CD4-positive, alpha-beta memory T cell (primary cell): Measurements from ENCODE around the gene SMYD3. TPM values are rescaled to one million over a fixed set of nuclear protein-coding genes. Genes with fewer than 3 reads are reported as not detected.

ENCODE experiments used
- CTCF ChIA-PET: fragments of 350-600 bp; sonication (Branson Sonifier 250); formaldehyde crosslinking; loops from one replicate; lab custom pipeline; 2021; ENCODE audit warnings: inconsistent platforms; ENCODE audit not compliant: partially characterized antibody; lab: Charles Lee
- POLR2A ChIA-PET: fragments of 350-600 bp; sonication (Branson Sonifier 250); formaldehyde crosslinking; loops from one replicate; lab custom pipeline; 2021; ENCODE audit not compliant: partially characterized antibody; lab: Charles Lee
- DNase-seq, 5 donors: peaks; one replicate each; pipeline versions ENCODE4 v3.0.0 to v3.0.0-alpha.2; 2020 to 2022; ENCODE audit warnings: mixed read lengths in 1 of 5
- H3K27ac ChIP-seq: one replicate; pipeline ENCODE4 v1.7.0; 2013; ENCODE audit warnings: low read depth, low read length
- H3K27me3 ChIP-seq: 2 replicates; pipeline ENCODE4 v1.7.0; 2013; ENCODE audit warnings: mild to moderate bottlenecking, low read length, moderate library complexity; ENCODE audit not compliant: insufficient read depth
- H3K36me3 ChIP-seq: 2 replicates; pipeline ENCODE4 v1.7.0; 2013; ENCODE audit warnings: mild to moderate bottlenecking, low read length, moderate library complexity; ENCODE audit not compliant: insufficient read depth
- H3K4me1 ChIP-seq: 2 replicates; pipeline ENCODE4 v1.7.0; 2013; ENCODE audit warnings: mild to moderate bottlenecking, low read length, moderate library complexity; ENCODE audit not compliant: insufficient read depth
- H3K4me3 ChIP-seq, 2 donors: one replicate each; pipeline ENCODE4 v1.7.0; 2013; ENCODE audit warnings: low read length in 2 of 2, mild to moderate bottlenecking in 1 of 2
- H3K9me3 ChIP-seq, 2 donors: one replicate each; pipeline ENCODE4 v1.7.0; 2013; ENCODE audit warnings: low read length in 2 of 2, control low read depth in 1 of 2; ENCODE audit not compliant: control insufficient read depth in 1 of 2
- H3K27ac Mint-ChIP-seq, 7 donors: one replicate each; pipeline ENCODE4 v1.8.0; 2020 to 2021; ENCODE audit warnings: mixed read lengths in 7 of 7, mild to moderate bottlenecking in 6 of 7, inconsistent platforms in 3 of 7, moderate library complexity in 3 of 7
- H3K27me3 Mint-ChIP-seq, 2 donors: one replicate each; pipeline ENCODE4 v1.8.0; 2020 to 2021; ENCODE audit warnings: mixed read lengths in 2 of 2
- H3K36me3 Mint-ChIP-seq, 2 donors: one replicate each; pipeline ENCODE4 v1.8.0; 2020 to 2021; ENCODE audit warnings: mixed read lengths in 2 of 2, inconsistent platforms in 1 of 2, mild to moderate bottlenecking in 1 of 2
- H3K4me1 Mint-ChIP-seq, 4 donors: one replicate each; pipeline ENCODE4 v1.8.0; 2020 to 2021; ENCODE audit warnings: mixed read lengths in 4 of 4, mild to moderate bottlenecking in 1 of 4
- H3K4me3 Mint-ChIP-seq, 8 donors: one replicate each; pipeline ENCODE4 v1.8.0; 2020 to 2021; ENCODE audit warnings: mixed read lengths in 8 of 8, mild to moderate bottlenecking in 7 of 8, moderate library complexity in 6 of 8, inconsistent platforms in 3 of 8
- H3K9me3 Mint-ChIP-seq, 8 donors: one replicate each; pipeline ENCODE4 v1.8.0; 2020 to 2021; ENCODE audit warnings: mixed read lengths in 8 of 8, mild to moderate bottlenecking in 5 of 8, inconsistent platforms in 3 of 8, moderate library complexity in 1 of 8
- intact Hi-C: fragments of 100-400 bp; cut with micrococcal nuclease; formaldehyde crosslinking; loops from one replicate; pipeline ENCODE4 v1.15.1; 2023
- polyA plus RNA-seq, 2 donors: library from polyadenylated mRNA; unstranded; fragments of 300-500 nt; fragmentation: Illumina TruSeq; gene quantifications; one replicate each; pipeline ENCODE4 v1.2.3, GENCODE V29; 2021
- total RNA-seq, 2 experiments: library from RNA; stranded (reverse); gene quantifications; one replicate each; pipeline ENCODE4 v1.2.3, GENCODE V29; 2021

Gene SMYD3
- total and polyA plus RNA-seq, 4 experiments from 2014 or later = 19.5 to 28.9 (median 22.9) TPM

DNA sequence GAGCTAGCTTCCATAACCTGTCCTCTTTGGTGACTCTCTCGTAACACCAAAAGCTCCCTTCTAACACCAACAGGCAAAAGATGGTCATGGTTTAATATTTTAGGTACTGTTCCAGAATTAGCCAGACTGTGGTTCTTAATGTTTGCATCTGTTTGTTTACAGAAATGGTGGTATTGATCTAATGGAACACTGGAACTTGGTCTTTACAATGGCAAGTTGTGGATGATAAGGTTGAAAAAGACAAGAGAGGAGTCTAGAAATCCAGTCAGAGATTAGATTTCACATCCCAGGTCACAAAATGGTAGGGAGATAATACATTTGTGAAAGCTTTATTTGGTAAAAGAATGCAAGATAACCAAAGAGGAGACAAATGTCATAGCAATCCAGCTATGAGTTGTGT lies 293.1 kb downstream of the SMYD3 start:
- CTCF ChIA-PET = no interaction called here
- H3K36me3 Mint-ChIP-seq = peaks cover 12 to 30% of the 10 kb centered on the region in 2 donors

DNA sequence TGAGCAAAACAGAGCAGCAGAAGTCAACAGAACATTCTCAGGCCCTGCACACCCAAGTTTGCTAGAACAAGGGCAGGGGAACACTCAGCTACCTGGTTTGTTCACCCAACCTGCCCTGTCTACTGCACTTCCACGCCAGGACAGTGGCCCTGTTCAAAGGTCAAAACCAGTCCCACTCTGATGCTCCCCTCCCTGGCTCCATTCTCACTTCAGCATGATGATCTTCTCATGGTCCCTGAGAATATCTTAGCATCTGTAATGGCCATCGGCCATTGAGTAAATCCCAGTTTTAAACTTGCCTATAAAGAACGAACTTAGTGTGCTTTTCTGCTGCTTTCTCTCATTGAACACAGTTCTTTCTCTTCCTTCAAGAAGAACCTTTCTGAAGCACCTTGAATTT lies 293.6 kb downstream of the SMYD3 start:
- H3K27me3 ChIP-seq = no peaks in the 10 kb centered on the region
- POLR2A ChIA-PET = no interaction called here
- intact Hi-C loops = no loop called here
- DNase-seq = no peak
- Mint-ChIP-seq H3K4me1 (peaks cover 0 to 3% (median 0%) of the 10 kb centered on the region in 4 donors), H3K4me3 (no peak overlapping the region), H3K27me3 (no peaks in the 10 kb centered on the region), H3K36me3 (peaks cover 9 to 26% of the 10 kb centered on the region in 2 donors), H3K9me3 (peaks cover 0 to 3% (median under 1%) of the 10 kb centered on the region in 8 donors), H3K27ac (no peak overlapping the region)
- H3K4me1 ChIP-seq = no peaks in the 10 kb centered on the region
- no peaks in the 10 kb centered on the region for H3K36me3 ChIP-seq
- H3K4me3 ChIP-seq = no peak overlapping the region
- H3K27ac ChIP-seq = no peak overlapping the region
- CTCF ChIA-PET = no interaction called here
- H3K9me3 ChIP-seq = no peaks in the 10 kb centered on the region

More for the DNA sequence above, 293.1 kb downstream of the SMYD3 start:
- POLR2A ChIA-PET = no interaction called here
- H3K4me1 ChIP-seq = no peaks in the 10 kb centered on the region
- H3K4me3 ChIP-seq = no peak overlapping the region
- H3K4me1 Mint-ChIP-seq = peaks cover 0 to 4% (median 0%) of the 10 kb centered on the region in 4 donors
- no peak for DNase-seq
- no peak overlapping the region for H3K27ac Mint-ChIP-seq
- H3K36me3 ChIP-seq = no peaks in the 10 kb centered on the region
- H3K27me3 Mint-ChIP-seq = no peaks in the 10 kb centered on the region
- H3K27ac ChIP-seq = no peak overlapping the region
- H3K27me3 ChIP-seq = no peaks in the 10 kb centered on the region
- no peak overlapping the region for H3K4me3 Mint-ChIP-seq
- H3K9me3 ChIP-seq = no peaks in the 10 kb centered on the region
- intact Hi-C loops = no loop called here
- H3K9me3 Mint-ChIP-seq = peaks cover 0 to 3% (median under 1%) of the 10 kb centered on the region in 8 donors

DNA sequence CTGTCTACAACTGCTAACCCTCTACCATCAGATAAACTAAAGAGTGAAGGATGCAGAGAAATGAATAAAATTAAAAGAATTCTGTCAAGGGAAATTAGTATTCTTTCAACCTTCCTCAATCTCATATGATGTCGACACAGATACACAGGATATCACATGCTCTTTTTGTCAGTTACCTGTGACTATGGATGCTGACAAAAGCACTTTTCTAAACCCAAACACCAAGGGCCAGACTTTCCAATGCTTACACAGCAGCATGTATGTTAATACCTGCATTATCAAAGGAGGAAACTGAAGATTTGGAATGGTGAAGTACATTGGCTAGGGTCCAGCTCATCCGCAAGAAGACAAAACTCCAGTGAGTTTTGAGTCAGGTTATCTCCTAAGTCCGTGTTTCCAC lies 294.0 kb downstream of the SMYD3 start:
- Mint-ChIP-seq H3K9me3 (peaks cover 0 to 2% (median under 1%) of the 10 kb centered on the region in 8 donors), H3K36me3 (peaks cover 8 to 24% of the 10 kb centered on the region in 2 donors), H3K27ac (no peak overlapping the region), H3K27me3 (no peaks in the 10 kb centered on the region), H3K4me3 (no peak overlapping the region), H3K4me1 (peaks cover 0 to 3% (median 0%) of the 10 kb centered on the region in 4 donors)
- Histone ChIP-seq H3K9me3 (no peaks in the 10 kb centered on the region), H3K27ac (no peak overlapping the region), H3K4me3 (no peak overlapping the region), H3K27me3 (no peaks in the 10 kb centered on the region), H3K36me3 (no peaks in the 10 kb centered on the region), H3K4me1 (no peaks in the 10 kb centered on the region)
- intact Hi-C loops = no loop called here
- no peak for DNase-seq
- CTCF ChIA-PET = no interaction called here
- POLR2A ChIA-PET = no interaction called here

DNA sequence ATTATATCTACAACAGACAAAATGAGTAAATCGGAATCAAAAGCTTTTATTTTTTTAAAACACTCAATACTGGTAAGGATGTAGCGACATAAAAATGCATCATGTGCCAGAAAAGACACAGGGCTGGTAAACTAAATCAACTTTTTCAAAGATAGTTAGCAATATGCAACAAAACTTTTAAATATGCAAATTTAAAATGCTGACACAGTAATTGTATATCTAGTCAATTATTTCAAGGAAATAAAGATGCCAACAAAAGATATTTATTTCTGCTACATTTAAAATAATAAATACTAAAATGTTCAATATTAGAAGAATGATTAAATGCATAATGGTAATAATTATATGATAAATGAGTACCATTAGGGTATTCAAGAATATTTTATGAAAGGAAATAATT lies 295.1 kb downstream of the SMYD3 start:
- no peak overlapping the region for H3K27ac Mint-ChIP-seq
- no peaks in the 10 kb centered on the region for H3K4me1 ChIP-seq
- POLR2A ChIA-PET = no interaction called here
- no peaks in the 10 kb centered on the region for H3K27me3 ChIP-seq
- CTCF ChIA-PET = no interaction called here
- no peak overlapping the region for H3K4me3 ChIP-seq
- H3K4me1 Mint-ChIP-seq = peaks cover 0 to 3% (median 0%) of the 10 kb centered on the region in 4 donors
- intact Hi-C loops = no loop called here
- H3K27ac ChIP-seq = no peak overlapping the region
- no peak overlapping the region for H3K4me3 Mint-ChIP-seq
- H3K9me3 Mint-ChIP-seq = peaks cover 0 to 2% (median 0%) of the 10 kb centered on the region in 8 donors
- no peaks in the 10 kb centered on the region for H3K36me3 ChIP-seq
- no peaks in the 10 kb centered on the region for H3K9me3 ChIP-seq
- peaks cover 6 to 23% of the 10 kb centered on the region in 2 donors for H3K36me3 Mint-ChIP-seq
- no peaks in the 10 kb centered on the region for H3K27me3 Mint-ChIP-seq
- DNase-seq = no peak

DNA sequence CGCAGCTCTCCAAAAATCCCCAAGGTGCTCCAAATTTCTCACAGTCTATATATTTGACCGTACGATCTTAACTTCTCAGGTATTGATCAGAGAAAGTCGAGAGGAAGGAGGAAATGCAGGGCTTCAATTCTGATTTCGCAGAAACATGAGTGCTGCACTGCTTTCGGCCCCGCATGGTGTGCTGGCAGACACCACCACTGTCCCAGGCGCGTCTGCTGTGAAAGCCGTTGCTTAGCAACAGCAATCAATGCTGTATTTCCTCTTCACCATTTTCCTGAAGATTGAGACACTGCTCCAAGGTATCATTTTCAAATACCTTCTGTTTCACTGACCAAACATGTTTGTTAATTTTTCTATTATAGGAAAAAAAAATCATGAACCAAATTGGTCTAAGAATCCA lies 296.3 kb downstream of the SMYD3 start:
- CTCF ChIA-PET = no interaction called here
- H3K4me3 Mint-ChIP-seq = no peak overlapping the region
- DNase-seq = no peak
- Histone ChIP-seq H3K27ac (no peak overlapping the region), H3K27me3 (no peaks in the 10 kb centered on the region), H3K4me1 (no peaks in the 10 kb centered on the region), H3K4me3 (no peak overlapping the region), H3K36me3 (no peaks in the 10 kb centered on the region), H3K9me3 (no peaks in the 10 kb centered on the region)
- peaks cover 6 to 18% of the 10 kb centered on the region in 2 donors for H3K36me3 Mint-ChIP-seq
- POLR2A ChIA-PET = no interaction called here
- peaks cover 0 to 2% (median 0%) of the 10 kb centered on the region in 8 donors for H3K9me3 Mint-ChIP-seq
- no peaks in the 10 kb centered on the region for H3K27me3 Mint-ChIP-seq
- intact Hi-C loops = no loop called here
- peaks cover 0 to 3% (median 0%) of the 10 kb centered on the region in 4 donors for H3K4me1 Mint-ChIP-seq
- no peak overlapping the region for H3K27ac Mint-ChIP-seq

DNA sequence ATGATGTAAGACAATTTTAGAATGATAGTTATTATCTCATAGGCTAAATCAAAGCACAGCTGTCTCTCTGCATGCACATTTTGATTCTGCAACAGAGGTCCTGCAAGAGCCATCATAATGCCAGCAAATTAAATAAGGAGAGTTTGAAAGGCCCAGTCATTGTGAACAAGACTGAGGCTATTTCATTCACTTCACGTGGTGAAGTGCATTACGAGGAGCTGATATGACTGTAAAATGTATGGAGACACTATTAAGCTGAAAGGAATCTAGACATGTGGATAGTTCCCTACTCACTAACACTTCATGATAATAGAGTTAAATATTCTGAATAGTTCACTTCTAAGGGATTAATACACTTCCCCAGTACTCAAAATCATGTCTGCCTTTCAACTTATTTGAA lies 299.0 kb downstream of the SMYD3 start:
- Histone ChIP-seq H3K27ac (no peak overlapping the region), H3K36me3 (no peaks in the 10 kb centered on the region), H3K27me3 (no peaks in the 10 kb centered on the region), H3K4me3 (no peak overlapping the region), H3K9me3 (no peaks in the 10 kb centered on the region), H3K4me1 (no peaks in the 10 kb centered on the region)
- H3K4me3 Mint-ChIP-seq = no peak overlapping the region
- no peaks in the 10 kb centered on the region for H3K9me3 Mint-ChIP-seq
- H3K4me1 Mint-ChIP-seq = peaks cover 0 to 2% (median 0%) of the 10 kb centered on the region in 4 donors
- no peak overlapping the region for H3K27ac Mint-ChIP-seq
- ChIA-PET CTCF (no interaction called here), POLR2A (no interaction called here)
- H3K36me3 Mint-ChIP-seq = peaks cover 7 to 26% of the 10 kb centered on the region in 2 donors
- intact Hi-C loops = no loop called here
- no peaks in the 10 kb centered on the region for H3K27me3 Mint-ChIP-seq
- DNase-seq = no peak

DNA sequence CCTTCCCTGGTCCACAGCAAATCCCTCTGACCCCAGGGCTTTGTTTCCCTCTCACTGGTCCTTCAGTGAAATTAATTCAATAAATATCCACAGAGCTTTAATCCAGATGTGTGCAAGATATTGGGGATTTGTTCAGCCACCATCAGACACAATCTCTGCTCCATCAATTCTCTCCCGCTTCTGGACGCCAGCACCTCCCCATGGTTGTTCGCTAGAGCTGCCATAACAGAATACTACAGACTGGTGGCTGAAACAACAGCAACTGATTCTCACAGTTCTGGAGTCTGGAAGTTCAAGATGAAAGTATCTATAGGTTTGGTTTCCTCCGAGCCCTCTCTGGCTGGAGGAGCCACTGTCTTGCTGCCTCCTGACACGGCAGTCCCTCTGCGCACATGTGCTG lies 303.9 kb downstream of the SMYD3 start:
- Mint-ChIP-seq H3K4me3 (no peak overlapping the region), H3K4me1 (peaks cover 0 to 2% (median 0%) of the 10 kb centered on the region in 4 donors), H3K27ac (no peak overlapping the region), H3K9me3 (no peaks in the 10 kb centered on the region), H3K36me3 (peaks cover 9 to 20% of the 10 kb centered on the region in 2 donors), H3K27me3 (no peaks in the 10 kb centered on the region)
- intact Hi-C loops = no loop called here
- H3K27ac ChIP-seq = no peak overlapping the region
- H3K4me1 ChIP-seq = no peaks in the 10 kb centered on the region
- H3K36me3 ChIP-seq = no peaks in the 10 kb centered on the region
- no peak for DNase-seq
- POLR2A ChIA-PET = no interaction called here
- H3K4me3 ChIP-seq = no peak overlapping the region
- CTCF ChIA-PET = no interaction called here
- H3K27me3 ChIP-seq = no peaks in the 10 kb centered on the region
- no peaks in the 10 kb centered on the region for H3K9me3 ChIP-seq

DNA sequence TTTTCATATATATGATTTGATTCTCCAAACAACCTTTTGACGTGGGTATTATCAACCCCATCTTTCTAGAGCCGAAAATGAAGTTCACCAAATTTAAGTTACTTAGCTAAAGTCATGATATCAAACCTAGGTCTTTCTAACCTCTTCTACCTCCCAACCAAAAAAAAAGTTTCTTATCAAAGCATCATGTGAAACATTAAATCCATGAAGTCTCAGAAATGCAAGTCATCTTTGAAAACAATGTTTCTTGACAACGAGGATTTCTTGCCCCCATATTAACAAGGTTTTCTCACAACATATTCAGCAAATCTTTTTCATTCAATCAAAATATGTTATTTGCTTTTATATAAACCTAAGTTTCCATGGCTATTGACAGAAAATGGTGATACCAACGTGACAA lies 306.3 kb downstream of the SMYD3 start:
- intact Hi-C loops = no loop called here
- no peaks in the 10 kb centered on the region for H3K4me1 ChIP-seq
- Mint-ChIP-seq H3K36me3 (peaks cover 9 to 16% of the 10 kb centered on the region in 2 donors), H3K9me3 (no peaks in the 10 kb centered on the region), H3K4me3 (no peak overlapping the region), H3K4me1 (peaks cover 0 to 2% (median 0%) of the 10 kb centered on the region in 4 donors), H3K27me3 (no peaks in the 10 kb centered on the region), H3K27ac (no peak overlapping the region)
- H3K9me3 ChIP-seq = no peaks in the 10 kb centered on the region
- no peak for DNase-seq
- no peak overlapping the region for H3K4me3 ChIP-seq
- H3K27ac ChIP-seq = no peak overlapping the region
- H3K36me3 ChIP-seq = no peaks in the 10 kb centered on the region
- ChIA-PET POLR2A (no interaction called here), CTCF (no interaction called here)
- H3K27me3 ChIP-seq = no peaks in the 10 kb centered on the region
